Activated CD8-positive, alpha-beta memory T cell treated with anti-CD3 and anti-CD28 coated beads, Interleukin-2, amount 50 U/mL, for 1 hour (primary cell): ENCODE results near the gene FAM83C.
"Not testable (repeated sequence)": the region's sequence is repeated elsewhere in the genome, so short reads cannot be mapped to it uniquely, and the experiment has no call there.

Source experiments
- DNase-seq: peaks from one replicate; pipeline ENCODE4 v3.0.0-alpha.2; 2020; ENCODE audit errors: extremely low read depth

FAM83C gene

GRCh38 chr20:35263532-35264341, 28.5 kb downstream of the FAM83C start:
- DNase-seq = no peak

GRCh38 chr20:35262731-35263531, 29.3 kb downstream of the FAM83C start:
- DNase-seq = not testable (repeated sequence)

GRCh38 chr20:35262321-35262720, 29.9 kb downstream of the FAM83C start:
- not testable (repeated sequence) for DNase-seq

GRCh38 chr20:35260426-35260825, 31.8 kb downstream of the FAM83C start:
- no peak for DNase-seq

GRCh38 chr20:35257175-35257909, 34.9 kb downstream of the FAM83C start:
- DNase-seq = no peak

DNA sequence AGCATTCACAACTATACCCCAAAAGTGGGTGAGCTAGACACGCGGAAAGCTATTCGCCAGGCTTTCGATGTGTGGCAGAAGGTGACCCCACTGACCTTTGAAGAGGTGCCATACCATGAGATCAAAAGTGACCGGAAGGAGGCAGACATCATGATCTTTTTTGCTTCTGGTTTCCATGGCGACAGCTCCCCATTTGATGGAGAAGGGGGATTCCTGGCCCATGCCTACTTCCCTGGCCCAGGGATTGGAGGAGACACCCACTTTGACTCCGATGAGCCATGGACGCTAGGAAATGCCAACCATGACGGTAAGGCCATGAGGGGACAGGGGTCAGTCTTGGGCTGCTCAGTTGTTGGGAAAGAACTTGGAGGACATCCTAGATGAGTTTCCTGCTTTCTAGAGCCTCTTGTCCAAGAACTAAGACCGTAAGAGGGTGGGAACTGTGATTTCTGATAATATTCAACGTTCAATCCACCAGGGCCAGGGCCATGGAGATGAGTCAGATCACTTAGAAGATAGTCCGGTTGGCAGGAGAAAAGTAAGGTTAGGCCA, 37.7 kb downstream of the FAM83C start:
- DNase-seq = no peak

- no peak for DNase-seq
These were observed 39.2 kb downstream of the FAM83C start for GRCh38 chr20:35253010-35253409.

- DNase-seq = not testable (repeated sequence)
These were observed 39.6 kb downstream of the FAM83C start for GRCh38 chr20:35252598-35252997.

- DNase-seq = no peak
These were observed 40.2 kb downstream of the FAM83C start for GRCh38 chr20:35252037-35252461.

DNA sequence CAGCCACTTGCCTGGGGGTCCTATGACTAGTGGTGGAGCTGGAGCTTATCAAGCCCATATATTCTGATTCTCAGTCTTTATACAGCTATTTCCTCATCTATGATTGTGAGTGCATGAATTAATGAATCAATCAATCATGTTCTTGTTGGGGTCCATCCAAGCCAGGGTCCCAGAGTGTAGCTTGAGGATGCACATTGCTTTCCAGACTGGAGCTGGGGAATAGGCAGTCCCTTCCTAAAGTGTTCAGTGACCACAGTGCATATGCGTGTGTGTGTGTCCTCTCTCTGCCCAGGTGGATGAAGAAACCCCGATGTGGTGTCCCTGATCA, 40.6 kb downstream of the FAM83C start:
- DNase-seq = no peak

- no peak for DNase-seq
These were observed 43.4 kb downstream of the FAM83C start for GRCh38 chr20:35248641-35249475.

GRCh38 chr20:35246723-35247122, 45.5 kb downstream of the FAM83C start:
- no peak for DNase-seq

GRCh38 chr20:35243986-35244385, 48.2 kb downstream of the FAM83C start:
- no peak for DNase-seq

DNA sequence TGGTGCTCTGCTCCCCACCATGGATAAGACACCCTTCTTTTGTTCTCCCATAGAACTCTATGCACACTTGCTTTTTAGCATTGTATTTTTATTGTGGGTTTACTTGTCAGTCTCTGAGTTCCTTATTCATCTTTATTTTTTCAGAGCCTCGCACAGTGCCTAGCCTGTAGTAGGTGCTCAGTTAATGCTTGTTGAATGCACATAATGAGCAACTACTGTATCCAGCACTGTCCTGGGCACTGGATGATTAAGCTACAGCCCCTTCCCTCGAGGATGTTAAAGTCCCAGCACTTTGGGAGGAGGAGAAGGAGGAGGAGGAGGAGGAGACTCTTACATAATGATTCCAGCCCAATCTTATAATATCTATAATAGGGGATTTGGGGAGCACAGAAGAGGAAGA, 48.9 kb downstream of the FAM83C start:
- no peak for DNase-seq

- DNase-seq = no peak
These were observed 51.4 kb downstream of the FAM83C start for GRCh38 chr20:35240811-35241293.

DNA sequence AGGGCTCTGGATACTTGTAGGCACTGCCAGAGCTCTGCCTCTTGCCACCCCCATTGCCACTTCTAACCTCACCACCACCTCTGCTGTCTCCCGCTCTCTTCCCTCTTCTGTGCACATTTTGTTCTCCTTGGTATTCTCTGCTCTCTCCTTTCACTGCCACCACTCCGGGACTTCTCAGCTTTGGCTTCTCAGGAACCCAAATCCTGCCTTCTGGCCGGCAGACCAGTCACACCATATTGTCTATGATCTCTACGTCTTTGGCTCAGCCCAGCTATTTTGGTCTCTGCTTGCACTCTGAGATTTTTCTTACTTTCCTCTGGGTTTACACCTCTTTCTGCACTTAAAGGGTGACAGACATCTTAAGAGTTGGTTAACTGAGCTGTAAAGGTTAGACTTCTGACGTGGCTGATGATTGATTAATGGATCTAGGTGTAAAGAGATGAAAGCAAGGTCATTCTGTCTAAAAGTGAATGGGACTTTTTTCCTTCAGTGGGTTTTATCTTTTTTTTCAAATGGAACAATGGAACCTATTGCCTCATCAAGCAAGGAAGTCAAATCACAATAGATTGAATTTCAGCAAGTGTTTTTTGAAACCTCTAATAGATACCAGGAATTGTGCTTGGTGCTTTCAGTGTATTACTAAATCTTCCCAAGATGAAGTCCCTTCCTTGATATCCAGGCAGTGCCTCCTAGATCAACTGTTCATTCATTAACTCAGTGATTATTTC, 52.0 kb downstream of the FAM83C start:
- no peak for DNase-seq

DNA sequence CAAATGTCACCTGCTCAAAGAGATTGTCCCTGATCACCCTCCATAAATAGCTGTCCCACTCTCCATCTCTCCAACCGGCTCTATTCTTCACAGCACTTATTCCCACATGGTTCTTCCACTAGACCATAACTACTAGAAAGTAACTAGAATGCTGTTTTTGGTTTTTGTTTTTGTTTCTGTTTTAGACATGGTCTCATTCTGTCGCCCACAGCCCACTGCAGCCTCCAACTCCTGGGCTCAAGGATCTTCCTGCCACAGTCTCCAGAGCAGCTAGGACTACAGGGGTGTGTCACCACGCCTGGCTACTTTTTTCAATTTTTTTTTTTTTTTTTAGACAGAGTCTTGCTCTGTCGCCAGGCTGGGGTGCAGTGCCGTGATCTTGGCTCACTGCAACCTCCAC, 53.5 kb downstream of the FAM83C start:
- no peak for DNase-seq

GRCh38 chr20:35238170-35238569, 54.1 kb downstream of the FAM83C start:
- no peak for DNase-seq

- no peak for DNase-seq
These were observed 54.7 kb downstream of the FAM83C start for GRCh38 chr20:35237486-35237885.

DNA sequence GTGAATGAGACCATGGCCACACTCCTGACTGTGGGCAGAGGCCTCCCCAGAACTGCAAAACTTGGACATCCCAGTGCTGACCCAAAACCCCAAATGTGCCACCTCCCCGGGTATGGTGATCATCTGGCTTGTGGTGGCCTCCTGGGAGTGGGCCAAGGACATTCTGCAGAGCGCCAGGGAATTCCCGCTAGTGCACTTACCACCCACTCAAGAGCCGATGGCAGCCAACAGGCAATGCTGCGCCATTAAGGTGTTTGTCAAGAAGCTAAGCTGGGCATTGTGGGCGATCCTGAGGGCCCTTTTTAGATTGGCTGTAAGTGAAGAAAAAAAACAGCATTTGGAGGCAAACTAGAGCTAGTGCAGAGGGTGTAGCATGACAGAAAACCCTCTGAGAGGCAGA, 56.3 kb downstream of the FAM83C start:
- no peak for DNase-seq
